Measurements from ENCODE around the gene DCDC2B. TPM values are rescaled to one million over a fixed set of nuclear protein-coding genes. Genes with fewer than 3 reads are reported as not detected.
A peak's percentile ranks its signal among the peaks of the same experiment; 100 is the strongest.

DCDC2B gene
- total and polyA plus RNA-seq, 10 of the 15 experiments (the other 5 are each of a cell fraction or from before 2014, with no cell fraction given) = 0.12 to 0.21 (median 0.15) TPM; not detected in 7

DNA sequence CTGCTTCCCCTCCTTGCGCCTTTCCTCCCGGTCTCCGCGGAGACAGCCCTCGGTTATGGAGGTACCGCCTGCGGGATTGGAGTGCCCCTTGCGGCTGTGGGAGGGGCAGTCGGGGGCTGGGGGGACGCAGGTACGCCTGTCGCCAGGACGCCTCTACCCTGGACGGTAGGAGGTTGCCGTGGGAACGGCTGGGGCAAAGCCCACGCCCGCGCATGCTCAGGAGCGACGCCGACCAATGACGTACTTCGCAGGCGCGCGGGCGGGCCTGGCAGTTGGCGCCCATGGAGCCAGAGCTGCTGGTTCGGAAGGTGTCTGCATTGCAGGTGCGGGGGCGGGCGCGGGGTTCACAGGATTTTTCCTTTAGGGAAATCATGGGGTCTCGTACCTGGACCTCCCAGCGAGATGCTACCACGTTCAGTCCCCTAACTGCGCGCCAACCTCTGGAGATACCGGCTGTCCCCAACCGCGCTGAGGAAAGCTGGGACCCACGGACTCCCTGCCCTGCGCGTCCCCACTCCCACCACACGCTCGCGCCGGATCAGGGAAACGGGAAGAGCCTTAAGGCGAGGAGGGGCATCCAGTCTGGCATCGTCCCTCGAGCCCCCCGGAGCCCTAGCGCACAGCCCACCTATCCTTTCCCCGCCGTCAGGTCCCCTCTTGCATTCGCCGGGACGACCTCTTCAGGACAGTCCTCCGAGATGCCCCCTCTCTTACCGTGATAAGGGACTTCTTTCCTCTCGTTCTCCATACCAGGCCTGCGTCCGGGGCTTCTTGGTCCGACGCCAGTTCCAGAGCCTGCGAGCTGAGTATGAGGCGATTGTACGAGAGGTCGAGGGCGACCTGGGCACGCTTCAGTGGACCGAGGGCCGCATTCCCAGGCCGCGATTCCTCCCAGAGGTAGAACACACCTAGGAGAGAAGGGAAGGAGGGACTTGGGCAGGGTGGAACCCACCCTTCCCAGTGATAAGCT, 3.2 kb upstream of the DCDC2B start, which contains the start of gene IQCC (continued):
- TF ChIP-seq SIX5 (IDR thresholded peaks at IDR 0.05; ENCODE audit: low read depth, low read length, severe bottlenecking) (peak; percentile 21), ZNF217 (IDR thresholded peaks at IDR 0.05) (no peak), EP300 (IDR thresholded peaks at IDR 0.05; ENCODE audit: borderline replicate concordance in 1 of 2, control insufficient read depth in 1 of 2, low read depth in 2 of 2, low read length in 2 of 2) (no peak), MYB (IDR thresholded peaks at IDR 0.05; ENCODE audit: borderline replicate concordance, low read depth, low read length) (no peak), RELA (IDR thresholded peaks at IDR 0.05; ENCODE audit: borderline replicate concordance, partially characterized antibody) (peak; percentile 75), CHD2 (IDR thresholded peaks at IDR 0.05; ENCODE audit: borderline replicate concordance, low read depth, low read length) (0 out of 2 replicates have a peak, but pooled peaks have one; percentile 45), BACH1 (IDR thresholded peaks at IDR 0.05; ENCODE audit: borderline replicate concordance) (0 out of 2 replicates have a peak, but pooled peaks have one; percentile 61), ZNF24 (IDR thresholded peaks at IDR 0.05) (no peak), NR2F1 (conservative IDR thresholded peaks at IDR 0.05) (no peak), PAX8 (IDR thresholded peaks at IDR 0.05) (no peak), CBX5 (IDR thresholded peaks at IDR 0.05; ENCODE audit: low read depth) (no peak), TAF1 (IDR thresholded peaks at IDR 0.05; ENCODE audit: borderline replicate concordance, low read depth, low read length) (peak; percentile 69; the same call in 1 of the 2 replicates), SMAD5 (IDR thresholded peaks at IDR 0.05; ENCODE audit: low read depth) (no peak; the same call in 1 of the 2 replicates)
- TF ChIP-seq, protein P1, sequence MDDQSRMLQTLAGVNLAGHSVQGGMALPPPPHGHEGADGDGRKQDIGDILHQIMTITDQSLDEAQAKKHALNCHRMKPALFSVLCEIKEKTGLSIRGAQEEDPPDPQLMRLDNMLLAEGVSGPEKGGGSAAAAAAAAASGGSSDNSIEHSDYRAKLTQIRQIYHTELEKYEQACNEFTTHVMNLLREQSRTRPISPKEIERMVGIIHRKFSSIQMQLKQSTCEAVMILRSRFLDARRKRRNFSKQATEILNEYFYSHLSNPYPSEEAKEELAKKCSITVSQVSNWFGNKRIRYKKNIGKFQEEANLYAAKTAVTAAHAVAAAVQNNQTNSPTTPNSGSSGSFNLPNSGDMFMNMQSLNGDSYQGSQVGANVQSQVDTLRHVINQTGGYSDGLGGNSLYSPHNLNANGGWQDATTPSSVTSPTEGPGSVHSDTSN (IDR thresholded peaks at IDR 0.05; ENCODE audit: insufficient replicate concordance, low read depth, low read length) = no peak
- TF ChIP-seq, protein P2, sequence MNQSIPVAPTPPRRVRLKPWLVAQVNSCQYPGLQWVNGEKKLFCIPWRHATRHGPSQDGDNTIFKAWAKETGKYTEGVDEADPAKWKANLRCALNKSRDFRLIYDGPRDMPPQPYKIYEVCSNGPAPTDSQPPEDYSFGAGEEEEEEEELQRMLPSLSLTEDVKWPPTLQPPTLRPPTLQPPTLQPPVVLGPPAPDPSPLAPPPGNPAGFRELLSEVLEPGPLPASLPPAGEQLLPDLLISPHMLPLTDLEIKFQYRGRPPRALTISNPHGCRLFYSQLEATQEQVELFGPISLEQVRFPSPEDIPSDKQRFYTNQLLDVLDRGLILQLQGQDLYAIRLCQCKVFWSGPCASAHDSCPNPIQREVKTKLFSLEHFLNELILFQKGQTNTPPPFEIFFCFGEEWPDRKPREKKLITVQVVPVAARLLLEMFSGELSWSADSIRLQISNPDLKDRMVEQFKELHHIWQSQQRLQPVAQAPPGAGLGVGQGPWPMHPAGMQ (IDR thresholded peaks at IDR 0.05; ENCODE audit: borderline replicate concordance) = no peak
- TF ChIP-seq, protein P3, sequence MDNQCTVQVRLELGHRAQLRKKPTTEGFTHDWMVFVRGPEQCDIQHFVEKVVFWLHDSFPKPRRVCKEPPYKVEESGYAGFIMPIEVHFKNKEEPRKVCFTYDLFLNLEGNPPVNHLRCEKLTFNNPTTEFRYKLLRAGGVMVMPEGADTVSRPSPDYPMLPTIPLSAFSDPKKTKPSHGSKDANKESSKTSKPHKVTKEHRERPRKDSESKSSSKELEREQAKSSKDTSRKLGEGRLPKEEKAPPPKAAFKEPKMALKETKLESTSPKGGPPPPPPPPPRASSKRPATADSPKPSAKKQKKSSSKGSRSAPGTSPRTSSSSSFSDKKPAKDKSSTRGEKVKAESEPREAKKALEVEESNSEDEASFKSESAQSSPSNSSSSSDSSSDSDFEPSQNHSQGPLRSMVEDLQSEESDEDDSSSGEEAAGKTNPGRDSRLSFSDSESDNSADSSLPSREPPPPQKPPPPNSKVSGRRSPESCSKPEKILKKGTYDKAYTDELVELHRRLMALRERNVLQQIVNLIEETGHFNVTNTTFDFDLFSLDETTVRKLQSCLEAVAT (IDR thresholded peaks at IDR 0.05) = no peak
- TF ChIP-seq, protein P4, sequence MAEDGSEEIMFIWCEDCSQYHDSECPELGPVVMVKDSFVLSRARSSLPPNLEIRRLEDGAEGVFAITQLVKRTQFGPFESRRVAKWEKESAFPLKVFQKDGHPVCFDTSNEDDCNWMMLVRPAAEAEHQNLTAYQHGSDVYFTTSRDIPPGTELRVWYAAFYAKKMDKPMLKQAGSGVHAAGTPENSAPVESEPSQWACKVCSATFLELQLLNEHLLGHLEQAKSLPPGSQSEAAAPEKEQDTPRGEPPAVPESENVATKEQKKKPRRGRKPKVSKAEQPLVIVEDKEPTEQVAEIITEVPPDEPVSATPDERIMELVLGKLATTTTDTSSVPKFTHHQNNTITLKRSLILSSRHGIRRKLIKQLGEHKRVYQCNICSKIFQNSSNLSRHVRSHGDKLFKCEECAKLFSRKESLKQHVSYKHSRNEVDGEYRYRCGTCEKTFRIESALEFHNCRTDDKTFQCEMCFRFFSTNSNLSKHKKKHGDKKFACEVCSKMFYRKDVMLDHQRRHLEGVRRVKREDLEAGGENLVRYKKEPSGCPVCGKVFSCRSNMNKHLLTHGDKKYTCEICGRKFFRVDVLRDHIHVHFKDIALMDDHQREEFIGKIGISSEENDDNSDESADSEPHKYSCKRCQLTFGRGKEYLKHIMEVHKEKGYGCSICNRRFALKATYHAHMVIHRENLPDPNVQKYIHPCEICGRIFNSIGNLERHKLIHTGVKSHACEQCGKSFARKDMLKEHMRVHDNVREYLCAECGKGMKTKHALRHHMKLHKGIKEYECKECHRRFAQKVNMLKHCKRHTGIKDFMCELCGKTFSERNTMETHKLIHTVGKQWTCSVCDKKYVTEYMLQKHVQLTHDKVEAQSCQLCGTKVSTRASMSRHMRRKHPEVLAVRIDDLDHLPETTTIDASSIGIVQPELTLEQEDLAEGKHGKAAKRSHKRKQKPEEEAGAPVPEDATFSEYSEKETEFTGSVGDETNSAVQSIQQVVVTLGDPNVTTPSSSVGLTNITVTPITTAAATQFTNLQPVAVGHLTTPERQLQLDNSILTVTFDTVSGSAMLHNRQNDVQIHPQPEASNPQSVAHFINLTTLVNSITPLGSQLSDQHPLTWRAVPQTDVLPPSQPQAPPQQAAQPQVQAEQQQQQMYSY (CRISPR knock-in tag; IDR thresholded peaks at IDR 0.05) = no peak

Measured in GM12878 (cell line).